GM18861 (cell line): ENCODE results near the gene ZNF784.

Source experiments
- ATAC-seq: cut with Tn5 transposase; IDR thresholded peaks from one replicate; pipeline ENCODE4 v1.9.1; 2021; ENCODE audit not compliant: unreplicated experiment

Gene ZNF784

DNA sequence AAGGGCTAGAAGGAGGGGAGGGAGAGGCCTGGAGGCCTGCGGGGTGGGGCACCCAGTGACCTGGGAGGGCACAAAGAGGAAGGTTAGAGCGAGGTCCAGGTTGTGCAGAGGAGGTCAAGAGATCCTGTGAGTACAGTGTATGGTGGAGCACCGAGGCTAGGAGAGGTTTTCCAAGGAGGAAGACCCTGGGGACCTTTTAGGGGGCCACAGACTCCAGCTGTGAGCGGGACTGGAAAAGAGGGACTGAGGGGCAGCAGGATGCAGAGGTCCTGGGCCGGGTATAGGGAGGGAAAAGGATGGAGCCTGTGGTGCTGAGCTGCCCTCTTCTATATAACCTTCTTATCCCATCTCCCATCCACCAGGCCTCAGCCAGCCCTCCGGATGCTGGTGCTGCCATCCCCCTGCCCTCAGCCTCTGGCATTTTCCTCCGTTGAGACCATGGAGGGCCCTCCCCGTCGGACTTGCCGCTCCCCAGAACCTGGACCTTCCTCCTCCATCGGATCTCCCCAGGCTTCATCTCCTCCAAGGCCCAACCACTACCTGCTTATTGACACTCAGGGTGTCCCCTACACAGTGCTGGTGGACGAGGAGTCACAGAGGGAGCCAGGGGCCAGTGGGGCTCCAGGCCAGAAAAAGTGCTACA lies 19.9 kb upstream of the ZNF784 start:
- no peak for ATAC-seq

DNA sequence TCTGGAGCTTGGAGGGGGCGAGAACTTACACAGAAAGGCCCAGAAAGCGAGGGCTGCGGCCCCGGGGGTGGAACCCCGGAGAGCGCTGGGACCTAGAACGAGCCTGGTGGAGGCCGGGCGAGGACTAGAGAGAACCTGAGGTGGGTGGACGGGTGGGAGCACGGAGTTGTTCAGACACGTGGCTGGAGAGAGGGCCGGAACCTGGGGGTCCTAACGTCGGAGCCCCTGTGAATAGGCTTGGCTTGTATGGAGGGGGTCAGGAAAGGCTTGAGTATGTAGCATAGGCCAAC lies 19.5 kb upstream of the ZNF784 start:
- no peak for ATAC-seq

DNA sequence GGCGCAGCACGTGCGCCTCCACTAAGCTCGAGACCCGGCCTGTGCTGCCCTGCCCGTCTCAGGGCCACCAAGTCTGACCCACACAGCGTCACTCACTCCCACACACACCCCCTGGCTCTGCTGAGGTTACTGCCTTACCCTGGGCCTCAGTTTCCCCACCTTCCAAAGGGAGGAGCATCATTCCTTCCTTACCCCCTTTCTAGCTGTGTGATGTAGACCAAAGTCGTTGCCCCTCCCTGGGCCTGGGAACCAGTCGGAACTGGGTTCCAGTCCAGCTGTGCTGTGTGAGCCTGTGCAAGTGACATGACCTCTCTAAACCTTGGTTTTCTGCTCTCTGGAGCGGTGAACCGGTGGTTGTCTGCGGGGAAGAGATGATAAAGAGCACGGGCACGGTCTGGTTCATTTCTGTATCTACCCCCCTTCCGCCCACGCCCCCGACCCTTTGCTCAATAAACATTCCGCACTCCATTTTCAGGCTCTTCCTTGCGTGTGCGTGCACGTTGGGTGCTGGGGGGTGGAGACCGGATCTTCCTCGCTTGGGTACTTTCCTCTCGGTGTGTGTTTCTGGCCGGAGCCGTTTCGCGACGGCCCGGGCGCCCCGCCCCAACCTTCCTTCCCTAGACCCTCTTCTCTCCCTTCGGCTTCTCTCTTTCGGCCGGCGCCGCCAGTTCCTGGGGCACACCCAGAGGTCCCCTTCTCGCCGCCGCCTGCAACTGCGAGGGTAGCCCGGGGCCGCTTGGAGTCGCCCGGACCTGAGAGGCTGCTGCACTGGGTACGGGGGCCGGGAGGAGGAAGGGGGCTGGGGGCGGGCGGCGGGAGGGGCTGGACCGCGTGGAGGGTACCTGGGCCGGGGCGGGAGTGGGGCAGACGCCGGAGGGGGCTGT lies 18.9 kb upstream of the ZNF784 start, which contains the start of gene ZNF581:
Gene ZNF581, plus strand, starts transcription at position 647 of the 884 bp plus-strand sequence. CDS start 923 bp downstream, outside the sequence.
- no peak for ATAC-seq

DNA sequence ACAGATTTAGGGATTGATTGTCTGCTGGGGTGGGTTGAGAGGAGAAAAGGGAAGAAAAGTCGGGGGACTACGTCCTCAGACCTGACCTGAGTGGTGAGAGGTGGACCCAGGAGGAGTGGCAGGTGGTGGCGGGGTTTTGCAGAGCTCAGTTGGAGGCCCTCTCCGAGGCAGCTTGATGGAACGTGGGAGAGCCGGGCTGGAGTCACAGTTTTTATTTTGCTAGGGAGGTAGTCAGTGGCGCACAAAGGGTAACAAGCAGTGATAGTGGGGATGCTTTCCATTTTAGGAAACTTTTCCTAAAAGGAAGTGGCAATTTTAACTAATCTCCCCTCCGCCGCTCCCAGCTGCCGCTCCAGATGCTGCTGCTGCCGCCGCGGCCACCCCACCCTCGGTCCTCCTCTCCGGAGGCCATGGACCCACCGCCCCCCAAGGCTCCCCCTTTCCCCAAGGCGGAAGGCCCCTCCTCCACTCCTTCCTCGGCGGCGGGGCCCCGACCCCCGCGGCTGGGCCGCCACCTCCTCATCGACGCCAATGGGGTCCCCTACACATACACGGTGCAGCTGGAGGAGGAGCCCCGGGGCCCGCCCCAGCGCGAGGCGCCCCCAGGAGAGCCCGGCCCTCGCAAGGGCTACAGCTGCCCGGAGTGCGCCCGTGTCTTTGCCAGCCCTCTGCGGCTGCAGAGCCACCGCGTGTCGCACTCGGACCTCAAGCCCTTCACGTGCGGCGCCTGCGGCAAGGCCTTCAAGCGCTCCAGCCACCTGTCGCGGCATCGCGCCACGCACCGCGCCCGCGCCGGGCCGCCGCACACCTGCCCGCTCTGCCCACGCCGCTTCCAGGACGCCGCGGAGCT lies 18.0 kb upstream of the ZNF784 start:
- no peak for ATAC-seq

DNA sequence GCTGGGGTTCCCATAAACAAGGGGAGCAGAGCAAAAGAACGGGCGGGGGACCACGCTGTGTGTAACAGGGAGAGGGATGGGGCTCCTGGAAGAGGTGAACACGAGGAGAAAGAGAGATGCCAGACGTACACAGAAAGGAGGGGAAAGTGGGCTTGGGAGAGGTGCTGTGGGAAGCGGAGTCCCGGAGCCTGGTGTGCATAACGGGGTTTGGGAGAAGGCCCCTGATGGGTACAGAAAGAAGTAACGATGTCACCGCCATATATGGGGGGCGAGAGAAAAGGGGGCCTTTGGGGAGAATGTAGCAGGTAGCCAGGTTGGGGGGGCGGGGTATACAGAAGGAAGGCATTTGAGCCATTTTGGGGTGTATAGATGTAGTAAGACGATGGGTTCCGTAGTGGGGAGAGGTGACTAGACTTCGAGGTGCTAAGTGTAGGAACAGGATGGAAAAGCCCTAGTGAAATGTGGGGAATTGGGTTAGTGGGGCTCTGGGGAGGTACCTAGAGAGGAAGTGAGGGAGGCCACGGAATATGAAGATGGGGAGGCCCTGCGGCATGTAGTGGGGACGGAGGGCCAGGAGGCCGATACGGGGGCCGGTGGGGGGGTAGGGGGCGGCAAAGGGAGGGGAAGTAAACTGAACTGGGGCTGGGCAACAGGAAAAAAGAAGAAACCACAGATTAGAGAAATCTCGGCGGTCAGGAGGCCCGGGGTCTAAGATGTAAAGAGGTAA lies 17.2 kb upstream of the ZNF784 start:
- no peak for ATAC-seq

DNA sequence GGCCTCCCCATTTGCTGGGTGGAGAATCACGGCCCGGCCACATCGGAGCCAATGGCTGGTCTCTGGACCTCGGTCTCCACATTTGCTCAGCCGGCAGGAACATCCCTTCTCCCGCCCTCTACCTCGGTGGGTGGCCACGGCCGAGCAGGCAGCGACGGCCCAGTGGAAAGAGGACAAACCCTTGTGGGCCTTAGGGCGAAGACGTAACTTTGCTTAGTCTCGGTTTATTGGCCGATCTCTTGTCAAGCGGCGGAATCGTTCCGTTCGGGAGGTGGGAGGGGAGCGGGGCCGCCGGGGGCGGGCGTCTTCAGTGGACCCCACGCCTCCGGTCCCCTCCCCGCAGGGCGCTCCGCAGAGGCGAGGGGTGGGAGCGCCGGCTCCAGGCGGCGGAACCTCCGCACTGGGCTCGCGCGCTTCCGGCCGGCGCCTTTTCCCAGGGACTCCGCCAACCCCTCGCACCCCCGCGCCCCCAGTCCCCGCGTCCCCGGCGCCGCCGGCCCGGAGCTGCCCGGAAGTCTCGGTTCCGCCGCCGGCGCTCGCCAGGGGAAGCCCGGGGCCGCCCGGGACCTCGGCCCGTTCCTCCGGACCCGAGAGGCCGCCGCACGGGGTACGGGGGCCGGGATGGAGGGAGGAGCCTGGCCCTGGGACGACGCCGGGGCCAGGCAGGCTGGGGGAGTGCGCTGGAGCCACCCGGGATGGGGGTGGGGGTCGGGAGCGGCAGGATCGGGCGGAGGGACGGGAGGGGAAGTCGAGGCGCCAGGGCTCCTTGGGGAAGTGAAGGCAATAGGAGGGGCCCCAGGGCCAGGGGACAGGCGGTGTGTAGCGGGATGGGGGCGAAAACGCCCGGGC lies 16.4 kb upstream of the ZNF784 start, which contains the start of gene ZNF580:
Gene ZNF580, plus strand, starts transcription at position 426 of the 849 bp plus-strand sequence. CDS start 1,507 bp downstream, outside the sequence.
- ATAC-seq, result no peak

DNA sequence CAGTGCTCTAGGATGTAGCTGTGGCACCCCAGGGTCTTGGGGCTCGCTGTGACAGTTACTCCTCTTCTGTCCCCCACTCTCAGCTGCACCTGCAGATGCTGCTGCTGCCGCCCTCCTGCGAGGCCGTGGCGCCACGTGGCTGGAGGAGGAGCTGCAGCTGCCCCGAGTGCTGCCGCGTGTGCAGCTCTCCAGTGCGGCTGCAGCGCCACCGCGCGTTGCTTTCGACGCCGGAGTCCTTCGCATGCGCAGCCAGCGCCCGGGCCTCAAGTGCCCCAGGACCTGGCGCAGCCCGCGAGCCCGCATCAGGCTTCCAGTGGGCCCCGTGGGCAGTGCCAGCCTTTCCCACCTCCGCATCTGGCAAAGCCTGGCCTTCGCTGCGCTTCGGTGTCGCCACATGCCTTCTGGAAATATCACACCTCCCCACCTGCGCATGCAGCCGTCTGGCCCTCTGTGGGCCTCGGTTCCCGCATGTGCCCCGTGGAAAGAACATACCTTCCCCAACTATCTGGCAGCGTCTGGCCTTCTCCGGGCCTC lies 15.7 kb upstream of the ZNF784 start:
- no peak for ATAC-seq

DNA sequence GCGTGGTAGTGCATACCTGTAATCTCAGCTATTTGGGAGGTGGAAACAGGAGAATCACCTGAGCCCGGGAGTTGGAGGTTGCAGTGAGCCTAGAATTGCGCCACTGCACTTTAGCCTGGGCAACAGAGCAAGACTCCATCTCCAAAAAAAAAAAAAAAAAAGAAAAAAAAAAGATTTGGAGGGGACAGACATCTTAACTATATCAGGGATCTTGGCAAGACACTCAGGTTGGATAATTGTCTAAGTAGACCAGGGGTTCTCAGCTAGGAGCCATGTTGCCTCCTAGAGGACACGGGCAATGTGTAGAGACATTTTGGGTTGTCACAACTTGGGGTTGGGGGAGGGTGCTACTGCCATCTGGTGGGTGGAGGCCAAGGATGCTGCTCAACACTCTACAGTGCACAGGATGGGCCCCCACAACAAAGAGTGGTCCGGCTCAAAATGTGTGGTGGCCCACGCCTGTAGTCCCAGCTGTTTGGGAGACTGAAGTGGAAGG lies 14.5 kb upstream of the ZNF784 start:
- ATAC-seq, result no peak

DNA sequence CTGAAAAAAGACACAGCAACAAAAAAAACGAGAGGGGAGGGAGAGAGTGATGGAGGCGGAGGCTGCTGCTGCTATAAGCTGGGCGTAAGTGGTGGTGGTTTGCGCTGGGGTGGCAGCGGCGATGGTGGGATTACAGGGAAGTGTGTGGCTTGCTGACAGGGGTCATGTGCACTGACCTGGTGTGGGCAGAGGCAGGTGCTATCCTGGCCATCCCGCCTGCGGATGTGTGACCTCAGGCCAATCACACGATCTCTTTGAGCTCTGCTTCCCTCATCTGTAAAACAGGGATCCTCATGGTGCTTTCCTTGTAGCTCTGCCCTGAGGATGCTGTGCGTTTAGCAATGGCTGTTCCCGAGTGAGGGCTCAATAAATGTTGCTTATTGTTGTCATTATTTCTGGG lies 13.2 kb upstream of the ZNF784 start:
- no peak for ATAC-seq

DNA sequence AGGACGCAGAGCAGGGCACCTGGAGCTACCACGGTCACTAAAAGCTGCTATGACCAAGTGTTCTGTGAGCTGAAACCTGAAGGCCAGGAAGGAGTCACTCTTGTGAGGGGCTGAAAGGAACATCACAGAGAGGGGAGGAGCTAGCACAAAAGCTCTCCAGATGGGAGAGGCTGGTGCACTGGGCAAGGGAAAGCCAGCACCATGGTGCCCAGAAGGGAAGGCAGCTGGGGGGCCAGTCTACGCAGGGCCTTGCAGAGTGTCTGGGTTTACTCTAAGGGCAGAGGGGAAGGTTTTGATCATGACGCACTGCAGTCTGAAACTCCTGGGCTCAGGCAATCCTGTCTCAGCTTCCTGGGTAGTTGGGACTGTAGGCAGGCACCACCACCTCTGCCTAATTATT lies 12.4 kb upstream of the ZNF784 start:
- no peak for ATAC-seq

DNA sequence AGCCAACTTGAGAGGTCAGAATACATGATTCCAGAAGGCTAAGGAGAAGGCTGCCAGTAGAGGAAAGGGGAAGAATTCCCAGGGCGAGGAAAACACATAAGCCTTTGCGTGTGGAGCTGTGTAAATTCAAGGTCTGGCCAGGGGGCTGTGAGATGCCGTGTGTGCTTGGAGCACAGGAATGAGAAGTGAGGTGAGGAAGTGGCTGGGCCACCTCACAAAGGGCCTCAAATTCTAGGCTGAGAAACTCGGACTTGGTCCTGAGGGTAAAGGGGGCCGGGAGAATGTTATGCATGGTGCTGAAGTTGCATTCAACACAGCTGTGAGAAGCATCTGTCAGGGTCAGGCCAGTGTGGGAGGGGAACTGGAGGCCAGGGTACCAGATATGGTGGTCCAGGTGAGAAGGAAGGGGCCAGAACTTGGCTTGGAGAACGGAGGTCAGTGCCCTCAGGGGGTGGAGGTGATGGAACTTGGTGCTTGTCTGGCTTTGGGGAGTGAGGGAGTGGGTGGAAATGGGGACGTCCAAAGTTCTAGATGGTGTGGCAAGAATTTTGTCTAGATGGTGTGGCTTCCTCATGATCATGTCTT lies 11.6 kb upstream of the ZNF784 start:
- no peak for ATAC-seq

DNA sequence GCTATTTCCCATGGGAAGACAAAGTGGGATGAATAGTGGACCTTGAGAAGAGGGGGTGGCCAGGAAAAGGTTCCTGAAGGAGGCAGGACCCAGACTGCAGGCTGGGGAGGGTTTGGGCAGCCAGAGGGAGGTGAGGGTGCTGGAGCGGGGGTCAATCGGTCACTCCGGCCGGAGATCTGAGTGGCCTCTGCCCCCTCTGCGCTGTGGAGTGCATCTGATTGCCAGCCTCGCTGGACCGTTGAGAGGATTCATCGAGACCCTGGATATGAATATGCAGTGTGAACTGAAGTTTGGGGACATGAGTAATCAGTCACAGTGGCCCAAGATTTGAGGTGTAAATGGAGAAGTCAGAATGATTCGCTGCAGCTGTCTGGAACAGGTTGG lies 11.0 kb upstream of the ZNF784 start:
- no peak for ATAC-seq

DNA sequence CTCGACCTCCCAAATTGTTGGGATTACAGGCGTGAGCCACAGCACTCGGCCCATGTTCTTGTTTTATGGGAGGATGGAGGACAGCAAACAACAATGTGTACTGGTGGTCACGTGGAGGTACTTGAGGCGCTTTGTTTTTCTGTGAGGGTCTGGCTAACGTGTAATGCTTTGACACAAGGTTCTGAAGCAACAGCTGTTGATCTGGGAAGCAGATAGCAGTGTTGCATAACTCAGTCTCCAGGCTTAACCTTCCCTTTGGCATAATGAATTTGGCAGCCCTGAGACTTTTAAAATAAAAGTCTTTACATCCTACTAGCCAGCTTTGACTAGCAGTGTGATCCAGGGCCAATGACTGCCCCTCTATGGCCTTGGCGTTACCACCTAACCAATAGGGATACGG lies 9.5 kb upstream of the ZNF784 start:
- ATAC-seq, result no peak

DNA sequence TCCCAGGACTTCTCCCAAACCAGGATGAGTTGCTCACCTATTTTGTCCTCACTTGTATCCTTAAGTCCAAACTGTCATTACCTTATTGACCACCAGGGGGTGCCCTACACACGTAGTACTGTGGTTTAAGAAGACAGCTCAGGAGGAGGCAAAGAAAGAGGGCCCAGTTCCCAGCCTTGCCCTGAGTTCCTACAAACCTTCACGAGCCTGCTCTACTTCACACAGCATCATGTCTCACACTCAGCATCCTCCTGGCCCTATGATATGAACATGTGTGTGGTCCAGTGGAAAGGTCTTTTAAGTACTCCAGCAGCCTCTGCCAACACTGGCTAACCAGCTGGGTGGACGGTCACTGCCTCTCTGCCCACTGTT lies 8.1 kb upstream of the ZNF784 start:
- ATAC-seq, result no peak

DNA sequence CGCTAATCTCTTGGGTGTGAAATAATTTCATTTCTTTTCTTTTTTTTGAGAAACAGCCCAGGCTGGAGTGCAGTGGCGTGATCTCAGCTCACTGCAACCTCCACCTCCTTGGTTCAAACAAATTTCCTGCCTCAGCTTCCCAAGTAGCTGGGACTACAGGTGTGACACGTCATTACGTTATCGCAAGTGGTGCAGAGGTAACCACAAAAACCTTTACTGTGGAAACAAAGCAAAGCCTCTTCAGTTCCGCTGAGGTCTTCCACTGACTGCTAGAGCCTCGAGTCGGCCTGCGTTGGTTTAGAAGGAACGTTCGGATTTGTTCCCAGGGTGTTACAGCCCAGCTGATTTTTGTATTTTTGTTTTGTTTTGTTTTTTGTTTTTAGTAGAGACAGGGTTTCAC lies 2.0 kb upstream of the ZNF784 start:
- no peak for ATAC-seq

DNA sequence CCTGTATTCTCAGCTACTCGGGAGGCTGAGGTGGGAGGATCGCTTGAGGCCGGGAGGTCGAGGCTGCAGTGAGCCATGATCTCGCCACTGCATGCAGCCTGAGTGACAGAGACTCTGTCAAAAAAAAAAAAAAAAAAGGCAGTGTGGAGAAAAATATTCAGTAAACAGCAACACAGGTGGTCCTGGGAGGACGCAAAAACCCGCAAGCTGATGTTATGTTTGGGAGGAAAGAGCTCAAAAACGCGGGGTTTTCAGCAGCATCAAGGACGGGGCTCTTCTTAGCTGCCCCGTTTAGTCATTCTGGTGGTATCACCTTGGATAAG lies 599 bp upstream of the ZNF784 start:
- no peak for ATAC-seq

DNA sequence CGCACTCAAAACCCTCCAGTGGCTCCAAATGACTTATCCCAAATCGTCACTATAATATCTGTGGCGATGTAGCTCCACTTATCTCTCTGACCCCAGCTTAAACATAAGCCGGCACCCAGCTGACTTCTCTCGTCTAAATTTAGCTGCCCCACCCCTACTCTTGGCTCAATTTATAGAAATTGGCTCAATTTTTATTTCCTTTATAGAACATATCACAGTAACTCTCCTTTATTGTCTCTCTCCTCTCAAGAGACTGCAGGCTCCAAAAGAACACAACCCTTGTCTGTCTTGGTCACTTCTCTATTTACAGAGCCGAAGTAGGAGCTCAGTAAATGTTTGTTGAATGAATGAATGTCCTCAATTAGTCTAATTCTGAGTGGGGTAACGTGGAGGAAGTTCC lies 805 bp downstream of the ZNF784 start:
- ATAC-seq, result no peak

DNA sequence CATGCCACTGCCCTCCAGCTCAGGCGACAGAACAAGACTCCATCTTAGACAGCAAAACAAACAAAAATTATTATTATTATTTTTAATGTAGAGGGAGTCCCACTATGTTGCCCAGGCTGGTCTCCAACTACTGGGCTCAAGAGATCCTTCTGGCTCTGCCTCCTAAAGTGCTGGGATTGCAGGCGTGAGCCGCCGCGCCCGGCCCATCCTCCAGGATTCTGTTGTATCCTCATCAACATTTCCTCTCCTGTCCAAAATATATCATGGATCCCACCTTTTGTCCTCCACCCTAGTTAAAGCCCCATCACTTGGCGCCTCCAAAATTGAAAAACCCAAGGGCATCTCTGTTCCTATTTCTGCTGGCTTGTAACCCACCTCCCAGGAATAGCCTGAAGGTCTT lies 1.2 kb downstream of the ZNF784 start:
- ATAC-seq, result no peak

DNA sequence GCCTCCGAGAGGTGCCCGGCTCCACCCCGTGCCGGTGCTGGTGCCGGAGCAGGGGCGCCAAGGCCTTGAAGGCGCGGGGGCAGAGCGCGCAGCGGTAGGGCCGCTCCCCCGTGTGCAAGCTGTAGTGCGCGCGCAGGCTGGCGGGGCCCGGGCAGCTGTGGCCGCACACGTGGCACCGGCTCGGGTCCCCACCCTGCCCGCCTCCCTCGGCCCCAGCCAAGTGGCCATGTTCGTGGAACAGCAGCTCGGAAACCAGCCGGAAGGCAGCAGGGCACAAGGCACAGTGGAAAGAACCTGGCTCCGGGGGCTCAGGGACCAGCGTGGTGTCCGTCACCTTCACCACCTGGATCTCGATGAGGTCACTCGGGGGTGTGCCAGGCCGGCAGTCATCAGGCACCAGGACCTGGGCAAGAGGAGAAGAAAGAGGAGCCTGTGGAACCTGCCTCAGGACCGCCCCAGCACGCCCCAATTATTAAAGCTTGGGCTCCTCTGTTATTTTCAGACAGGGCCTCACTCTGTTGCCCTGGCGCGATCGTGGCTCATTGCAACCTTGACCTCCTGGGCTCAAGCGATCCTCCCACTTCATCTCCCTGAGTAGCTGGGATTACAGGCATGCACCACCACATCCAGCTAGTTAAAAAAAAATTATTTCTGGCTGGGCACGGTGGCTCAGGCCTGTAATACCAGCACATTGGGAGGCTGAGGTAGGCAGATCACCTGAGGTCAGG lies 2.0 kb downstream of the ZNF784 start:
- no peak for ATAC-seq
